Measurements from ENCODE around the gene KLRK1.
"Not testable (repeated sequence)": the region's sequence is repeated elsewhere in the genome, so short reads cannot be mapped to it uniquely, and the experiment has no call there.

Gene KLRK1

GRCh38 chr12:10389904-10390303 is at the start of gene KLRK1:
Gene KLRK1 (minus strand): TSS chr12:10390041. CDS start chr12:10388810, 1,231 bp downstream.
- Histone ChIP-seq H3K4me3 (ENCODE audit: low read depth, low read length) (no peak within 1 kb of the TSS), H3K27me3 (ENCODE audit: control insufficient read depth, insufficient read depth, low read length) (no peaks in the 10 kb centered on the region), H3K36me3 (ENCODE audit: control insufficient read depth, insufficient read depth, low read length) (no peaks in the 10 kb centered on the region), H3K4me1 (ENCODE audit: control insufficient read depth, insufficient read depth, low read length) (0 out of 2 replicates have a peak, but pooled peaks cover under 1% of the 10 kb centered on the region), H3K27ac (ENCODE audit: low read depth, low read length) (no peak within 1 kb of the TSS), H3K9ac (ENCODE audit: low read length) (no peak within 1 kb of the TSS), H3K9me3 (ENCODE audit: control insufficient read depth, insufficient read depth, low read depth, low read length) (no peaks in the 10 kb centered on the region)

- not testable (repeated sequence) for H3K9me3 ChIP-seq (ENCODE audit: control insufficient read depth, insufficient read depth, low read depth, low read length); H3K4me3 ChIP-seq (ENCODE audit: low read depth, low read length); H3K9ac ChIP-seq (ENCODE audit: low read length); H3K27ac ChIP-seq (ENCODE audit: low read depth, low read length); H3K4me1 ChIP-seq (ENCODE audit: control insufficient read depth, insufficient read depth, low read length); H3K36me3 ChIP-seq (ENCODE audit: control insufficient read depth, insufficient read depth, low read length); H3K27me3 ChIP-seq (ENCODE audit: control insufficient read depth, insufficient read depth, low read length)
Observed at GRCh38 chr12:10437601-10438000, 47.8 kb upstream of the KLRK1 start.

- not testable (repeated sequence) for H3K36me3 ChIP-seq (ENCODE audit: control insufficient read depth, insufficient read depth, low read length); H3K27ac ChIP-seq (ENCODE audit: low read depth, low read length); H3K27me3 ChIP-seq (ENCODE audit: control insufficient read depth, insufficient read depth, low read length); H3K9me3 ChIP-seq (ENCODE audit: control insufficient read depth, insufficient read depth, low read depth, low read length); H3K9ac ChIP-seq (ENCODE audit: low read length); H3K4me3 ChIP-seq (ENCODE audit: low read depth, low read length); H3K4me1 ChIP-seq (ENCODE audit: control insufficient read depth, insufficient read depth, low read length)
Observed at GRCh38 chr12:10435816-10436215, 46.0 kb upstream of the KLRK1 start, which contains the start of gene KLRC2. Gene KLRC2 (minus strand): TSS chr12:10436010. CDS start chr12:10435986, 24 bp downstream.

GRCh38 chr12:10430623-10431022 is 40.8 kb upstream of the KLRK1 start:
- not testable (repeated sequence) for H3K27me3 ChIP-seq (ENCODE audit: control insufficient read depth, insufficient read depth, low read length); H3K9ac ChIP-seq (ENCODE audit: low read length); H3K27ac ChIP-seq (ENCODE audit: low read depth, low read length); H3K4me1 ChIP-seq (ENCODE audit: control insufficient read depth, insufficient read depth, low read length); H3K9me3 ChIP-seq (ENCODE audit: control insufficient read depth, insufficient read depth, low read depth, low read length); H3K36me3 ChIP-seq (ENCODE audit: control insufficient read depth, insufficient read depth, low read length); H3K4me3 ChIP-seq (ENCODE audit: low read depth, low read length)

GRCh38 chr12:10425938-10426337 is 36.1 kb upstream of the KLRK1 start:
- H3K9me3 ChIP-seq (ENCODE audit: control insufficient read depth, insufficient read depth, low read depth, low read length); H3K27ac ChIP-seq (ENCODE audit: low read depth, low read length); H3K4me3 ChIP-seq (ENCODE audit: low read depth, low read length); H3K9ac ChIP-seq (ENCODE audit: low read length); H3K27me3 ChIP-seq (ENCODE audit: control insufficient read depth, insufficient read depth, low read length); H3K4me1 ChIP-seq (ENCODE audit: control insufficient read depth, insufficient read depth, low read length); H3K36me3 ChIP-seq (ENCODE audit: control insufficient read depth, insufficient read depth, low read length): not testable (repeated sequence)

- not testable (repeated sequence) for H3K9me3 ChIP-seq (ENCODE audit: control insufficient read depth, insufficient read depth, low read depth, low read length); H3K27ac ChIP-seq (ENCODE audit: low read depth, low read length); H3K4me3 ChIP-seq (ENCODE audit: low read depth, low read length); H3K27me3 ChIP-seq (ENCODE audit: control insufficient read depth, insufficient read depth, low read length); H3K4me1 ChIP-seq (ENCODE audit: control insufficient read depth, insufficient read depth, low read length); H3K36me3 ChIP-seq (ENCODE audit: control insufficient read depth, insufficient read depth, low read length); H3K9ac ChIP-seq (ENCODE audit: low read length)
Observed at GRCh38 chr12:10424260-10424899, 34.5 kb upstream of the KLRK1 start.

GRCh38 chr12:10422159-10422558 is 32.3 kb upstream of the KLRK1 start:
- not testable (repeated sequence) for H3K9ac ChIP-seq (ENCODE audit: low read length); H3K36me3 ChIP-seq (ENCODE audit: control insufficient read depth, insufficient read depth, low read length); H3K27ac ChIP-seq (ENCODE audit: low read depth, low read length); H3K4me1 ChIP-seq (ENCODE audit: control insufficient read depth, insufficient read depth, low read length); H3K4me3 ChIP-seq (ENCODE audit: low read depth, low read length); H3K27me3 ChIP-seq (ENCODE audit: control insufficient read depth, insufficient read depth, low read length); H3K9me3 ChIP-seq (ENCODE audit: control insufficient read depth, insufficient read depth, low read depth, low read length)

- H3K27me3 ChIP-seq (ENCODE audit: control insufficient read depth, insufficient read depth, low read length); H3K4me1 ChIP-seq (ENCODE audit: control insufficient read depth, insufficient read depth, low read length); H3K9me3 ChIP-seq (ENCODE audit: control insufficient read depth, insufficient read depth, low read depth, low read length); H3K36me3 ChIP-seq (ENCODE audit: control insufficient read depth, insufficient read depth, low read length); H3K9ac ChIP-seq (ENCODE audit: low read length); H3K4me3 ChIP-seq (ENCODE audit: low read depth, low read length); H3K27ac ChIP-seq (ENCODE audit: low read depth, low read length): not testable (repeated sequence)
Observed at GRCh38 chr12:10420334-10420733, 30.5 kb upstream of the KLRK1 start, which contains the start of gene KLRC3. Gene KLRC3 (minus strand): TSS chr12:10420595. CDS start chr12:10420550, 45 bp downstream.

GRCh38 chr12:10409392-10409791 is 19.6 kb upstream of the KLRK1 start, which contains the start of gene KLRC4:
Gene KLRC4 (minus strand): TSS chr12:10409757. CDS start chr12:10409575, 182 bp downstream.
- Histone ChIP-seq H3K9ac (ENCODE audit: low read length) (no peak within 1 kb of the TSS), H3K4me3 (ENCODE audit: low read depth, low read length) (no peak within 1 kb of the TSS), H3K36me3 (ENCODE audit: control insufficient read depth, insufficient read depth, low read length) (no peaks in the 10 kb centered on the region), H3K9me3 (ENCODE audit: control insufficient read depth, insufficient read depth, low read depth, low read length) (0 out of 2 replicates have a peak, but pooled peaks cover 6% of the 10 kb centered on the region), H3K27me3 (ENCODE audit: control insufficient read depth, insufficient read depth, low read length) (no peaks in the 10 kb centered on the region), H3K27ac (ENCODE audit: low read depth, low read length) (no peak within 1 kb of the TSS), H3K4me1 (ENCODE audit: control insufficient read depth, insufficient read depth, low read length) (peaks cover 7% of the 10 kb centered on the region; the same call in 1 of the 2 replicates)

GRCh38 chr12:10408842-10409241 is 19.0 kb upstream of the KLRK1 start:
- Histone ChIP-seq H3K9me3 (ENCODE audit: control insufficient read depth, insufficient read depth, low read depth, low read length) (0 out of 2 replicates have a peak, but pooled peaks cover 6% of the 10 kb centered on the region), H3K9ac (ENCODE audit: low read length) (no peak overlapping the region), H3K27ac (ENCODE audit: low read depth, low read length) (no peak overlapping the region), H3K36me3 (ENCODE audit: control insufficient read depth, insufficient read depth, low read length) (no peaks in the 10 kb centered on the region), H3K4me3 (ENCODE audit: low read depth, low read length) (no peak overlapping the region), H3K4me1 (ENCODE audit: control insufficient read depth, insufficient read depth, low read length) (peaks cover 7% of the 10 kb centered on the region; the same call in 1 of the 2 replicates), H3K27me3 (ENCODE audit: control insufficient read depth, insufficient read depth, low read length) (no peaks in the 10 kb centered on the region)

- Histone ChIP-seq H3K4me3 (ENCODE audit: low read depth, low read length) (no peak overlapping the region), H3K36me3 (ENCODE audit: control insufficient read depth, insufficient read depth, low read length) (no peaks in the 10 kb centered on the region), H3K4me1 (ENCODE audit: control insufficient read depth, insufficient read depth, low read length) (peaks cover 7% of the 10 kb centered on the region; the same call in 1 of the 2 replicates), H3K9ac (ENCODE audit: low read length) (no peak overlapping the region), H3K27me3 (ENCODE audit: control insufficient read depth, insufficient read depth, low read length) (no peaks in the 10 kb centered on the region), H3K27ac (ENCODE audit: low read depth, low read length) (no peak overlapping the region), H3K9me3 (ENCODE audit: control insufficient read depth, insufficient read depth, low read depth, low read length) (0 out of 2 replicates have a peak, but pooled peaks cover 6% of the 10 kb centered on the region)
Observed at GRCh38 chr12:10406725-10407124, 16.9 kb upstream of the KLRK1 start.
